Amniotic stem cell (primary cell): ENCODE results near the gene F8A1.
"Not testable (repeated sequence)": the region's sequence is repeated elsewhere in the genome, so short reads cannot be mapped to it uniquely, and the experiment has no call there.

Source experiments
- DNase-seq: peaks from one replicate; lab custom pipeline; 2025; lab: John Stamatoyannopoulos, UW

Gene F8A1

GRCh38 chrX:154886069-154886788 is at the start of gene F8A1:
TSS of gene F8A1 (plus strand) at chrX:154886355. CDS start at chrX:154886375, 20 bp downstream.
- DNase-seq: not testable (repeated sequence)

GRCh38 chrX:154840856-154841255 is 45.3 kb upstream of the F8A1 start:
- no peak for DNase-seq

DNA sequence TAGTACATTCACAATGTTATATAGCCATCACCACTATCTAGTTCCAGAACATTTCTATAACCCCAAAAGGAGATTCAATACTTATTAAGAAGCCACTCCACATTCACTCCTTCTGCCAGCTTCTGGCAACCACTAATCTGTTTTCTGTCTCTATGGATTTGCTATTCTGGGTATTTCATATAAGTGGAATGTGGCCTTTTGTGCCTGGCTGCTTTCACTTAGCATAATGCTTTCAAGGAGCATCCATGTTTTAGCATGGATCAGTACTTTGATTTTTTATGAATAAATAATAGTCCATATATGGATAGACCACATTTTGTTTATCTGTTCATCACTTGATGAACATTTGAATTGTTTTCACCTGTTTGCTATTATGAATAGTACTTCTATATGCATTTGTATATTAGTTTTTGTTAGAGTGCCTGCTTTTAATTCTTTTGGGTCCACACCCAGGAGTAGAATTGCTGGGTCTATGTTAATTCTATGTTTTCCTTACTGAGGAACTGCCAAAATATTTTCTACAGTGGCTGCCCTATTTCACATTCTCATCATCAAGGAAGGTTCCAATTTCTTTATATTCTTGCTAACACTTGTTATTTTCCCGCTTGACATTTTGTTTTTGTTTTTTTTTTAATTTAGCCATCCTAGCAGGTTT is 35.1 kb upstream of the F8A1 start:
- DNase-seq: no peak

GRCh38 chrX:154855256-154855655 is 30.9 kb upstream of the F8A1 start:
- DNase-seq: no peak

- not testable (repeated sequence) for DNase-seq
Measured at GRCh38 chrX:154868522-154868921, 17.6 kb upstream of the F8A1 start.

DNA sequence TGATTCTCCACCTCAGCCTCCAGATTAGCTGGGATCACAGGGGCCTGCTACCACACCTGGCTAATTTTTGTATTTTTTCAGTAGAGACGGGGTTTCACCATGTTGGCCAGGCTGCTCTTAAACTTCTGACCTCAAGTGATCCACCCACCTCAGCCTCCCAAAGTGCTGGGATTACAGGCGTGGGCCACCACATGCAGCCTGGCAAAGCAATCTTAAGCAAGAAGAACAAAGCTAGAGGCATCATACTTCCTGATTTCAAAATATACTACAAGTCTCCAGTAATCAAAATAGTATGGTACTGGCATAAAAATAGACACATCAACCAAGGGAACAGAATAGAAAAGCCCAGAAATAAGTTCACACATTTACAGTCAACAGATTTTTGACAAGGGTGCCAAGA is 12.8 kb upstream of the F8A1 start:
- no peak for DNase-seq

- not testable (repeated sequence) for DNase-seq
Measured at GRCh38 chrX:154884069-154884468, 2.1 kb upstream of the F8A1 start.

DNA sequence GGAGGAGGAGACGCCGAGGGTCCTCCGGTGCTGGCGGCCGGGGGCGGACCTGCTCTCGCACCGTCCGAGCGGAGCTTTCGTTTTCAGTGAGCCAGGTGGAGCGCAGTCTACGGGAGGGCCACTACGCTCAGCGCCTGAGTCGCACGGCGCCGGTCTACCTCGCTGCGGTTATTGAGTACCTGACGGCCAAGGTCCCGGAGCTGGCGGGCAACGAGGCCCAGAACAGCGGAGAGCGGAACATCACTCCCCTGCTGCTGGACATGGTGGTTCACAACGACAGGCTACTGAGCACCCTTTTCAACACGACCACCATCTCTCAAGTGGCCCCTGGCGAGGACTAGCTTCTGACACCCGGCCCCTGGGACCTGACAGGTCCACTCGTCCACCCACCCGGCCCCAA is 1.1 kb upstream of the F8A1 start:
- not testable (repeated sequence) for DNase-seq

DNA sequence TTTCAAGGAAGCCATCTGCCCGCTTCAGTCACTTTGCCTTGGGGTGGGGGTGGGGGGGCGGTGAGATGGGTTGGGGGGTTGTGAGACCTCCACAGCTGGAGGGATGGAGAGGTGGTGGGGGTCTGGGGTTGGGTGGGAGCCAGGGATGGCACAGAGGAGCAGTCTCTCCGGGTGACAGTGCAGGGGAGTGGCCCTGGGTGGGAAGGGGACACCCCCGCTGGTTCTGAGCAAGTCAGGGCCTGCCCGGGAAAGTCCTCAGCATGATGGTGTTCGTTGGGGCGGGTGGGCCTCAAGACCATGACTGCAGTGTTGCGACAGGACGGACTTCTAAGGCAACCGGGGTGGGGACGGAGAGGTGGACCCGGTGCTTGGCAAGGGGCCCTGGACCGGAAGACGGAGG is 606 bp upstream of the F8A1 start:
- not testable (repeated sequence) for DNase-seq

GRCh38 chrX:154886789-154887221 is 650 bp downstream of the F8A1 start:
- DNase-seq: not testable (repeated sequence)

GRCh38 chrX:154890990-154891639 is 5.0 kb downstream of the F8A1 start:
- no peak for DNase-seq

DNA sequence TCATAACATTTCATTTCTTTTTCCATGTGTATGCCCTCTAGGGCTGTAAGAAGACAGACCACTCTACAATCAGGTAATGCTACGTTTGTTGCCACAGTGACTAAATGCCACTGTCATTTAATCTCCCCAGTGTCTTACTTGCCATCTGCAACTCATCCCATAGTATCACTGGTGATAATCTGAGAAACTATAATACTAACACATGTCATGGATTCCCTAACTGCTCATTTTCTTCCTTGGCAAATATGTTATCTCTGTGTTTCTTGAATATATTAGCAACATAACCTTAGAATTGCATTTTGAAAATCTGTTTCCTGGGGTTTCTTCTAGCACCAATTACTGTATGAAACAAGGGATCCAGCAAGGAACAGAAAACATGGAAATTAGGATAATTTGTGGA is 6.1 kb downstream of the F8A1 start:
- no peak for DNase-seq

DNA sequence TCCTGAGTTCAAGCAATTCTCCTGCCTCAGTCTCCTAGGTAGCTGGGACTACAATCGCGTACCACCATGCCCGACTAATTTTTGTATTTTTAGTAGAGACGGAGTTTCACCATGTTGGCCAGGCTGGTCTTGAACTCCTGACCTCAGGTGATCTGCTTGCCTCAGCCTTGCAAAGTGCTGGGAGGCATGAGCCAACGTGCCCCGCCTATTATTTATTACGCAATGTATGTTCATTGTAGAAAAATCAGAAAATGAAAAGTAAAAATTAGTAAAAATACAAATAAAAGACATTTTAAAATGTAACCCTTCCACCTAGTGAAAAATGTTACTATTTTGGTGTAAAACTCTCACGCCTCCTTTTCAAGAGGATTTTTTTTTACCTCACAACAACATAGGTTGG is 14.2 kb downstream of the F8A1 start:
- DNase-seq: no peak

GRCh38 chrX:154902408-154902807 is 16.3 kb downstream of the F8A1 start:
- DNase-seq: no peak

DNA sequence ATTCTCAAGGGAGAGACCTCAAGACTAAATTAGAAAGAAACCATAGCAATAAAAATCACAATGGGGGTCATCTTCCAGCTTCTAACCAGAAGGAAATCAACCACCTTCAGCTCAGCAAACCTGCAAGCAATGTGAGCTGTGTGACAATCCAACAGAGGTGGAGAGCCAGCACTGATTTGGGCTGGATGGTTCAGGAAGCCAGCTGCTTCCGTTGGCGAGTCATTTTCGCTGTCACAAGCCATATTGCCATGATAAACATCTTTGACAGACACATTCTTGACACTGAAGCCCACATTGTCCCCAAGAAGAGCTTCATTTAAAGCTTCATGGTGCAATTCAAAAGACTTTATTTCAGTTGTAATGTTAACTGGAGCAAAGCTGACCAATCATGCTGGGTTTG is 22.7 kb downstream of the F8A1 start:
- no peak for DNase-seq

GRCh38 chrX:154910048-154910447 is 23.9 kb downstream of the F8A1 start:
- DNase-seq: not testable (repeated sequence)

- DNase-seq: not testable (repeated sequence)
Measured at GRCh38 chrX:154910528-154910927, 24.4 kb downstream of the F8A1 start.

DNA sequence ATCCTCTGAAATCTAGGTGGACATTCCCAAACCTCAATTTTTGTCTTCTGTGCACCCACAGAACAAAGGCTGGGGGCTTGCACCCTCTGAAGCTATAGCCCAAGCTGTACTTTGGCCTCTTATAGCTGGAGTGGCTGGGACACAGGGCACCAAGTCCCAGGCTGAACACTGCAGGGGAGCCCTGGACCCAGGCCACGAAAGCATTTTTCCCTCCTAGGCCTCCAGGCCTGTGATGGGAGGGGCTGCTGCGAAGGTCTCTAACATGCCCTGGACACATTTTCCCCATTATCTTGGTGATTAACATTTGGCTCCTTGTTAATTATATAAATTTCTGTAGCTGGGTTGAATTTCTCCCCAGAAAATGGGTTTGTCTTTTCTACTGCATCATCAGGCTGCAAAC is 27.9 kb downstream of the F8A1 start:
- no peak for DNase-seq

DNA sequence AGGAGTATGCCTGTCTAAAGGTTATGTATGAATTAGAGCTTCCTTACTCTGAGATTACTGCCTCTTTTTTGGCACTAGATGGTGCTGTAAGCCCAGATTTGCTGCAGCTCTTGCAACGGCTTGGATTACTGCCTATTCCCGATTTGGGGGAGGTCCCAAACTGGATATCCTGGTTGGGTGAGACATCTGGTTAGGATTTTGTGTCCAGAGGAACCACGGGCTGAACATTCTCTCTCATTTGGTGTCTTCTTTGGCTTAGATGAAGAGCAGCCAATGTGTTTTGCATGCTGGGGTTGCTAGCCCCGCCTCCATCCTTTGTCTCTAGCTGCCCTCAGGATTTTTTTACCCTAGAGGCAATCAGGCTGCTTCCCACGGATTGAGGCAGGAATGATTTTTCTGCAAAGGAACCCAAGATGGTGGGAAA is 31.9 kb downstream of the F8A1 start:
- DNase-seq: peak; percentile 32

DNA sequence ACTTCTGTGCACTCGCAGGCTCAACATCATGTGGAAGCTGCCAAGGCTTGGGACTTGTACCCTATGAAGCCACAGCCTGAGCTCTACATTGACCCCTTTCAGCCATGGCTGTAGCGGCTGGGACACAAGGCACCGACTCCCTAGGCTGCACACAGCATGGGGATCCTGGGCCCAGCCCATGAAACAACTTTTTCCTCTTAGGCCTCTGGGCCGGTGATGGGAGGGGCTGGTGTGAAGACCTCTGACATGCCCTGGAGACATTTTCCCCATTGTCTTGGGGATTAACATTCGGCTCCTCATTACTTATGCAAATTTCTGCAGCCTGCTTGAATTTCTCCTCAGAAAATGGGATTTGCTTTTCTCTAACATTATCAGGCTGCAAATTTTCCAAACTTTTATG is 38.6 kb downstream of the F8A1 start:
- not testable (repeated sequence) for DNase-seq
